Hindlimb muscle (tissue), 1 donor: ENCODE data around the gene MAOA. TPM values are rescaled to one million over a fixed set of nuclear protein-coding genes. Genes with fewer than 3 reads are reported as not detected.
A peak's percentile ranks its signal among the peaks of the same experiment; 100 is the strongest.
"Not testable (repeated sequence)": the region's sequence is repeated elsewhere in the genome, so short reads cannot be mapped to it uniquely, and the experiment has no call there.

ENCODE experiments used
- DNase-seq: peaks from one replicate; pipeline ENCODE4 v3.0.0-alpha.2; 2013
- polyA plus RNA-seq: library from polyadenylated mRNA; unstranded; fragments of 120-200 nt; gene quantifications from one replicate; pipeline ENCODE4 v1.2.1, GENCODE V29; 2013; ENCODE audit not compliant: insufficient read length

MAOA gene
- polyA plus RNA-seq, 1 donor = 0.58 TPM

GRCh38 chrX:43664258-43664657 is 8.2 kb downstream of the MAOA start:
- DNase-seq = no peak

GRCh38 chrX:43664708-43665107 is 8.6 kb downstream of the MAOA start:
- no peak for DNase-seq

- DNase-seq = no peak
Measured at GRCh38 chrX:43666311-43666912, 10.3 kb downstream of the MAOA start.

GRCh38 chrX:43675965-43676628 is 20.0 kb downstream of the MAOA start:
- DNase-seq = not testable (repeated sequence)

GRCh38 chrX:43676971-43677572 is 21.0 kb downstream of the MAOA start:
- DNase-seq = peak; percentile 34

- no peak for DNase-seq
Measured at GRCh38 chrX:43677993-43678392, 21.9 kb downstream of the MAOA start.

- no peak for DNase-seq
Measured at GRCh38 chrX:43679058-43679457, 23.0 kb downstream of the MAOA start.

- no peak for DNase-seq
Measured at GRCh38 chrX:43679778-43680177, 23.7 kb downstream of the MAOA start.

- no peak for DNase-seq
Measured at GRCh38 chrX:43682726-43683125, 26.6 kb downstream of the MAOA start.

GRCh38 chrX:43685221-43685620 is 29.1 kb downstream of the MAOA start:
- no peak for DNase-seq

GRCh38 chrX:43688586-43688985 is 32.5 kb downstream of the MAOA start:
- DNase-seq = no peak

GRCh38 chrX:43693602-43694406 is 37.7 kb downstream of the MAOA start:
- DNase-seq = no peak

GRCh38 chrX:43699475-43699874 is 43.4 kb downstream of the MAOA start:
- no peak for DNase-seq

GRCh38 chrX:43702079-43702524 is 46.0 kb downstream of the MAOA start:
- DNase-seq = no peak

GRCh38 chrX:43702660-43703059 is 46.6 kb downstream of the MAOA start:
- DNase-seq = no peak

GRCh38 chrX:43703211-43703791 is 47.2 kb downstream of the MAOA start:
- DNase-seq = no peak

GRCh38 chrX:43706786-43707370 is 50.8 kb downstream of the MAOA start:
- DNase-seq = no peak

- DNase-seq = no peak
Measured at GRCh38 chrX:43707812-43708548, 51.9 kb downstream of the MAOA start.

GRCh38 chrX:43716144-43716543 is 60.0 kb downstream of the MAOA start:
- DNase-seq = no peak

GRCh38 chrX:43716696-43717095 is 60.6 kb downstream of the MAOA start:
- DNase-seq = no peak

GRCh38 chrX:43717161-43717560 is 61.1 kb downstream of the MAOA start:
- DNase-seq = no peak

- DNase-seq = no peak
Measured at GRCh38 chrX:43718081-43718480, 62.0 kb downstream of the MAOA start.
